IPS-18a (cell line): ENCODE results near the gene OR4D2.

Experiments used
- H3K27ac ChIP-seq: one replicate; pipeline ENCODE4 v1.5.1; 2013; ENCODE audit warnings: low read length
- H3K27me3 ChIP-seq: one replicate; pipeline ENCODE4 v1.6.1; 2013; ENCODE audit warnings: mild to moderate bottlenecking, low read length; ENCODE audit not compliant: control insufficient read depth, insufficient read depth
- H3K36me3 ChIP-seq: one replicate; pipeline ENCODE4 v1.6.1; 2013; ENCODE audit warnings: low read depth, low read length; ENCODE audit not compliant: control insufficient read depth
- H3K4me1 ChIP-seq: one replicate; pipeline ENCODE4 v1.6.1; 2013; ENCODE audit warnings: low read depth, low read length; ENCODE audit not compliant: control insufficient read depth
- H3K4me3 ChIP-seq: one replicate; pipeline ENCODE4 v1.5.1; 2013; ENCODE audit warnings: low read length
- H3K9ac ChIP-seq: one replicate; pipeline ENCODE4 v1.6.1; 2013; ENCODE audit warnings: mild to moderate bottlenecking, low read length, moderate library complexity
- H3K9me3 ChIP-seq: one replicate; pipeline ENCODE4 v1.6.1; 2013; ENCODE audit warnings: low read depth, low read length; ENCODE audit not compliant: control insufficient read depth

Gene OR4D2

DNA sequence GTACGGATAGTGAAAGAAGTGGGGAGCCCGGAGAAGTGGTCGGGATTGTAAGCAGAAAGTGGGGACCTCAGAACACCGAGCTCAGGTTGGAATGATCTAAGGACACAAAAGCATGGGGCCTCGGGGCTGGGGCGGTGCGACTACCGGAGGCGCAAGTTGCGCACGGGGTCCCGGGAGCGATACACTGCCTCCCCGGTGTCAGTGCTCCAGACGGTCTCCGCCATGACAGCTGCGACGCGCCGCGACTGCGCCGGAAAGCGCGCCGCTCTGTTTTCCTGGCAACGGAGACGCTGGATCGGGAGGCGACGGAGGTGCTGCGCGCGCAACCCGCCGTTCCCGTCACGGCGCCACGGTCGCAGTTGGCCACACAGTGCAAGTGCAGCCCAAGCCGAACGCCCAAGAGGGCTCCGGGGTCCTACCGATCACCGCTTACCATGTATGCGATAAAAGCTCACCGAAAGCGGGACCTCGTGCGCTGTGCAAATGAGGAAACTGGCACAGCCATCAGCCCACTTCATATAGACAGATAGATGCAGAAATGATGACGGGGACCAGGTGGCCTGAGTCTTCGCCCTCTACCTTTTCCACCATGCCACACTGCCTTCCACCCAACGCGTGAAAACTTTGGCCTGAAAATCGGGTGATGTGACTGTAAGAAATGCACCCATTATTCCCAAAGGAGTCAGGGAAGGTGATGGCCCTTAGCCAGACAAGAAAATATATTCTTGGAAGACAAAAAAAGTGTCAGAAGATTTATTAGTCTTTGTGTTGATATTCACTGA is 52.4 kb downstream of the OR4D2 start, which contains the start of gene MKS1:
Gene MKS1 (minus strand): TSS at position 249 of the 782 bp plus-strand sequence. CDS start 25 bp downstream, at position 224.
- peak within 1 kb of the TSS; percentile 61 for H3K4me3 ChIP-seq
- H3K27ac ChIP-seq: no peak within 1 kb of the TSS
- H3K27me3 ChIP-seq: peaks cover 11% of the 10 kb centered on the region
- H3K36me3 ChIP-seq: no peaks in the 10 kb centered on the region
- H3K9ac ChIP-seq: peak within 1 kb of the TSS; percentile 31
- no peaks in the 10 kb centered on the region for H3K9me3 ChIP-seq
- peaks cover 6% of the 10 kb centered on the region for H3K4me1 ChIP-seq

DNA sequence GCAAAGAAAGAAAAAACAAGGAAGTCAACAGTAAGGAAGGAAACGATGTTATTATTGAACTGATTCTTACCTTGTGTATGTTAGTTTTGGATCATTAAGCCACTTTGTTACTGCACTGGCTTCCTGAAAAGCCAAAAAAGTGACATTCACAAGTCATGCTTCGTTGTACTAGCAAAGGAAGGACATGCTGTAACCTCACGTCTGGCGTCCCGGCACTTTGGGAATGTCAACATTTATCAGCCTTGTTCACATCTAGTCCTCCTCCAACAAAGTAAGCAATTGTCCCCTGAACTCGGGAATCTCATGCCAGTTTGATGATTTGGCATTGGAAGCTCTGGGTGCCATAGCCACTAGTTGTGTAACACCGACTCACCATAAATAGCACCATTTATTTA is 53.0 kb downstream of the OR4D2 start:
- H3K36me3 ChIP-seq: no peaks in the 10 kb centered on the region
- H3K9ac ChIP-seq: no peak overlapping the region
- H3K4me3 ChIP-seq: peak overlapping the region; percentile 61
- H3K27ac ChIP-seq: no peak overlapping the region
- H3K27me3 ChIP-seq: peaks cover 11% of the 10 kb centered on the region
- no peaks in the 10 kb centered on the region for H3K9me3 ChIP-seq
- peaks cover 6% of the 10 kb centered on the region for H3K4me1 ChIP-seq
